TTC549 (cell line): Measurements from ENCODE around the gene SAMD9.
A peak's percentile ranks its signal among the peaks of the same experiment; 100 is the strongest.
"Not testable (repeated sequence)": the region's sequence is repeated elsewhere in the genome, so short reads cannot be mapped to it uniquely, and the experiment has no call there.

Source experiments
- FAIRE-seq: peaks from 2 replicates; lab custom pipeline; 2012; peaks lifted over from hg19 to GRCh38; lab: Jason Lieb, UNC

SAMD9 gene

GRCh38 chr7:93120592-93121549, 3.1 kb upstream of the SAMD9 start:
- FAIRE-seq = no peak

- no peak for FAIRE-seq
Observed at GRCh38 chr7:93119191-93119905, 1.6 kb upstream of the SAMD9 start.

- FAIRE-seq = no peak
Observed at GRCh38 chr7:93117327-93117726, 452 bp downstream of the SAMD9 start.

GRCh38 chr7:93115796-93116195, 2.0 kb downstream of the SAMD9 start:
- no peak for FAIRE-seq

GRCh38 chr7:93108003-93108402, 9.8 kb downstream of the SAMD9 start:
- FAIRE-seq = no peak

- FAIRE-seq = no peak
Observed at GRCh38 chr7:93097388-93097787, 20.4 kb downstream of the SAMD9 start.

- no peak for FAIRE-seq
Observed at GRCh38 chr7:93092757-93093370, 24.9 kb downstream of the SAMD9 start.

GRCh38 chr7:93073357-93073756, 44.4 kb downstream of the SAMD9 start:
- FAIRE-seq = not testable (repeated sequence)

- no peak for FAIRE-seq
Observed at GRCh38 chr7:93062599-93062998, 55.2 kb downstream of the SAMD9 start.

- no peak for FAIRE-seq
Observed at GRCh38 chr7:93060865-93061264, 56.9 kb downstream of the SAMD9 start.

GRCh38 chr7:93060025-93060424, 57.8 kb downstream of the SAMD9 start:
- no peak for FAIRE-seq

GRCh38 chr7:93056621-93057020, 61.2 kb downstream of the SAMD9 start:
- FAIRE-seq = not testable (repeated sequence)

GRCh38 chr7:93055543-93056107, 62.2 kb downstream of the SAMD9 start:
- peak; percentile 95 for FAIRE-seq

GRCh38 chr7:93054975-93055374, 62.8 kb downstream of the SAMD9 start:
- FAIRE-seq = no peak

GRCh38 chr7:93053949-93054943, 63.5 kb downstream of the SAMD9 start:
- FAIRE-seq = no peak

- no peak for FAIRE-seq
Observed at GRCh38 chr7:93053209-93053948, 64.4 kb downstream of the SAMD9 start.

GRCh38 chr7:93051660-93052059, 66.1 kb downstream of the SAMD9 start:
- FAIRE-seq = no peak
